Progenitor cell of endocrine pancreas (in vitro differentiated cells): Measurements from ENCODE around the gene STAT4. TPM values are rescaled to one million over a fixed set of nuclear protein-coding genes. Genes with fewer than 3 reads are reported as not detected.

Experiments used
- DNase-seq: peaks from one replicate; pipeline ENCODE4 v3.0.0; 2021; ENCODE audit warnings: low spot score; ENCODE audit not compliant: unreplicated experiment
- H3K27ac Mint-ChIP-seq: 2 replicates; pipeline ENCODE4 v1.8.0; 2021; ENCODE audit warnings: mild to moderate bottlenecking, moderate library complexity, mixed read lengths
- H3K27me3 Mint-ChIP-seq: 2 replicates; pipeline ENCODE4 v1.8.0; 2021; ENCODE audit warnings: mixed read lengths
- H3K36me3 Mint-ChIP-seq: 2 replicates; pipeline ENCODE4 v1.8.0; 2022; ENCODE audit warnings: mixed read lengths; ENCODE audit not compliant: insufficient read depth
- H3K4me1 Mint-ChIP-seq: 2 replicates; pipeline ENCODE4 v1.8.0; 2021; ENCODE audit warnings: low read depth, mixed read lengths
- H3K4me3 Mint-ChIP-seq: 2 replicates; pipeline ENCODE4 v1.8.0; 2021; ENCODE audit warnings: low read depth, mild to moderate bottlenecking, moderate library complexity, mixed read lengths
- H3K9me3 Mint-ChIP-seq: 2 replicates; pipeline ENCODE4 v1.8.0; 2021; ENCODE audit warnings: low read depth, mixed read lengths
- total RNA-seq: library from RNA; stranded (reverse); gene quantifications from 2 replicates; pipeline ENCODE4 v1.2.1, GENCODE V29; 2021
- TF ChIP-seq, protein P1 (sequence below): fragments of 200-600 bp; sonication (generic); IDR thresholded peaks from one replicate; pipeline ENCODE4 v1.5.0; 2021; ENCODE audit warnings: antibody characterized with exemption, mild to moderate bottlenecking; ENCODE audit not compliant: unreplicated experiment

The STAT4 gene
- total RNA-seq, 1 donor from 2014 or later: 18.8 TPM

DNA sequence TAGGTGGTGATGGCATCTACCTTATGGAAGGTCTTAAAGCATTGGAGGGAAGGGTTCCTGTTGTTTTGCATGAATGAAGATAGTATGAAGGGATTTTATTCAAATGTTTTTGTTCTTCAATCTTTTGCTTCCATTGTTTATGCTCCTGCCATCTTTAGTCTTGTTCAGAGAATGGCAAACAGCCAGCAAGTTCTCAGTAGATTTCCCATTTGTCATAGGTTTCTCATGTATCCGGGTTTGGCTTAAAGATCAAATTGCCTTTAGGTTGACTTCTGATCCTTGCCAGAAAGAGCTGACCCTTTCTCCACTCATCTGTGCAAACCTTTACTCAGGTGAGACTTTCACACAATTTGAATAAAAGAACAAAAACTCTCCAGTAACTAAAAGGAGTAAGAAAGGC lies 44.2 kb upstream of the STAT4 start:
- no peak for DNase-seq
- TF ChIP-seq, protein P1, sequence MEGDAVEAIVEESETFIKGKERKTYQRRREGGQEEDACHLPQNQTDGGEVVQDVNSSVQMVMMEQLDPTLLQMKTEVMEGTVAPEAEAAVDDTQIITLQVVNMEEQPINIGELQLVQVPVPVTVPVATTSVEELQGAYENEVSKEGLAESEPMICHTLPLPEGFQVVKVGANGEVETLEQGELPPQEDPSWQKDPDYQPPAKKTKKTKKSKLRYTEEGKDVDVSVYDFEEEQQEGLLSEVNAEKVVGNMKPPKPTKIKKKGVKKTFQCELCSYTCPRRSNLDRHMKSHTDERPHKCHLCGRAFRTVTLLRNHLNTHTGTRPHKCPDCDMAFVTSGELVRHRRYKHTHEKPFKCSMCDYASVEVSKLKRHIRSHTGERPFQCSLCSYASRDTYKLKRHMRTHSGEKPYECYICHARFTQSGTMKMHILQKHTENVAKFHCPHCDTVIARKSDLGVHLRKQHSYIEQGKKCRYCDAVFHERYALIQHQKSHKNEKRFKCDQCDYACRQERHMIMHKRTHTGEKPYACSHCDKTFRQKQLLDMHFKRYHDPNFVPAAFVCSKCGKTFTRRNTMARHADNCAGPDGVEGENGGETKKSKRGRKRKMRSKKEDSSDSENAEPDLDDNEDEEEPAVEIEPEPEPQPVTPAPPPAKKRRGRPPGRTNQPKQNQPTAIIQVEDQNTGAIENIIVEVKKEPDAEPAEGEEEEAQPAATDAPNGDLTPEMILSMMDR: no peak
- Mint-ChIP-seq H3K27me3 (no peaks in the 10 kb centered on the region), H3K4me3 (no peak overlapping the region), H3K27ac (no peak overlapping the region), H3K4me1 (no peaks in the 10 kb centered on the region), H3K9me3 (no peaks in the 10 kb centered on the region), H3K36me3 (no peaks in the 10 kb centered on the region)

DNA sequence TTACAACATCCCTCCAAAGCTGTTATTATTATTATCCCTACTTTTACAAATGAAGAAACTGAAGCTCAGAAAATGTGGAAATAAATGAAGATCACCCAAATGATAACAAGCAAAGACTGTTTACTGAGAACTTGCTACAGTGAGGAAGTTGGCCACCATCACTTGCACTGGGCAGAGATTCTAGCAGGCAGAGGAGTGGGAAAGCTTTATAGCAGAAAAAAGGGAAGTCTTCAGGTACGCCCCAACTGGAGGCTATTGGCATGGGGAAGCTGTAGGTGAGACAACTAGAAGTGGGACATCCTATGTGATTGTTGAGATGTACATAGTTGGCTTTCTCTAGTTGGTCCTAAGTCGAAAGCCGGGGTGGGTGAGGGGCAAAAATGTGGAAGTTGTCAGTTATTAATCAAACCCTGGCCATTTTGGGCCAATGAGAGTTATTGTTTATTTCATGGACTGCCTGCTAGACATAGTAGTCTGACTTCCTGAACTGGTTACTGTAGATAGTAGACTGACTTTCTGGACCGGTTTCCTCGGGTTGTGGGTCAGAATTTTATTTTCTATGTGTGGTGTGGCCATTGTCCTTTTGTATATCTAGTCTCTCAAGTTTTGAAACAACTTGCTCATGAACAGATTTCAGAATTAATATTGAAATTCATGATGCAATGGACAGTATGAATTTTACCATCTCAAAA lies 40.2 kb upstream of the STAT4 start:
- TF ChIP-seq, protein P1: no peak
- no peak overlapping the region for H3K4me3 Mint-ChIP-seq

DNA sequence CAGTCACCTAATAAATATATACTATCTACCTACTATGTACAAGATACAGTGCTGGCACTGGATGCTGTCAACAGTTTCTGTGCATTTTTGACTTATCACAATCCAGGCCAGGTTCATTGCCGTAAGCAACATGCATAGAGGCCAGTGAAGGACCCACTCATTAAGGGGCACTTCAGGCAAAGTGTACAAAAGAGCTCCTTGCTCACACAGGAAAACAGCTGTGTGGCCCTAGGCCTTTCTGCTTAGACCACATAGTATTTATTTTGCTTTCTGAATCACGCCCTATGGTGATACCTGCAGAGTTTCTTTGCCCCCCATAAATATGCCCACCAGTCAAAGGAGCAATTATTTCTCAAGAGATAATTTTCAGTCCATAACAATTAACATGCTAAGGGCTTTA lies 39.6 kb upstream of the STAT4 start:
- DNase-seq: no peak
- Mint-ChIP-seq H3K27ac (no peak overlapping the region), H3K4me1 (no peaks in the 10 kb centered on the region), H3K36me3 (no peaks in the 10 kb centered on the region), H3K9me3 (no peaks in the 10 kb centered on the region), H3K27me3 (no peaks in the 10 kb centered on the region), H3K4me3 (no peak overlapping the region)
- TF ChIP-seq, protein P1: no peak

More for the DNA sequence above, 40.2 kb upstream of the STAT4 start:
- H3K27ac Mint-ChIP-seq: no peak overlapping the region
- no peaks in the 10 kb centered on the region for H3K4me1 Mint-ChIP-seq
- H3K27me3 Mint-ChIP-seq: no peaks in the 10 kb centered on the region
- no peaks in the 10 kb centered on the region for H3K9me3 Mint-ChIP-seq
- no peak for DNase-seq
- H3K36me3 Mint-ChIP-seq: no peaks in the 10 kb centered on the region

DNA sequence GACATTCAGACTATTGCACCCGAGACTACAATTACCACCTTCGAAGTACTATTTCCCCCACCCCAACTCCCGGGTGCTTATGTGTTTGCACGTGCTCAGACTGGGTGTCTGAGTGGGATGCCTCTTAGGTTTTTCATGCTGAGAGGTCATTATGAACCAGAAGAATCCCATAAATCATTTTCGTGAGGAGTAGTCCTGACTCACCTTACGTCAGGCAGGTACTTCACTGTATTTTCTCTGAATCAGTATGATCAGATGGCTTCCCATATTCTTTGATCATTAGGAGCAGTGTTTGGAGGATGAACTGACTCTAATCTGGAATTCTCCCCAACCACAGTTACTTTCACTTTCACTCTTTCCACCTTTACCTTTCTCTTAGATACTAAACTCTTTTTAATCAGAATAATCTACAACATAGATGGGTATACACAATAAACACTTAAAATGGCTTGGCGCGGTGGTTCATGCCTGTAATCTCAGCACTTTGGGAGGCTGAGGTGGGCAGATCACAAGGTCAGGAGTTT lies 38.4 kb upstream of the STAT4 start:
- TF ChIP-seq, protein P1: no peak
- no peaks in the 10 kb centered on the region for H3K27me3 Mint-ChIP-seq
- H3K4me1 Mint-ChIP-seq: peaks cover 2% of the 10 kb centered on the region
- H3K27ac Mint-ChIP-seq: no peak overlapping the region
- H3K4me3 Mint-ChIP-seq: no peak overlapping the region
- no peak for DNase-seq
- H3K9me3 Mint-ChIP-seq: no peaks in the 10 kb centered on the region
- no peaks in the 10 kb centered on the region for H3K36me3 Mint-ChIP-seq

DNA sequence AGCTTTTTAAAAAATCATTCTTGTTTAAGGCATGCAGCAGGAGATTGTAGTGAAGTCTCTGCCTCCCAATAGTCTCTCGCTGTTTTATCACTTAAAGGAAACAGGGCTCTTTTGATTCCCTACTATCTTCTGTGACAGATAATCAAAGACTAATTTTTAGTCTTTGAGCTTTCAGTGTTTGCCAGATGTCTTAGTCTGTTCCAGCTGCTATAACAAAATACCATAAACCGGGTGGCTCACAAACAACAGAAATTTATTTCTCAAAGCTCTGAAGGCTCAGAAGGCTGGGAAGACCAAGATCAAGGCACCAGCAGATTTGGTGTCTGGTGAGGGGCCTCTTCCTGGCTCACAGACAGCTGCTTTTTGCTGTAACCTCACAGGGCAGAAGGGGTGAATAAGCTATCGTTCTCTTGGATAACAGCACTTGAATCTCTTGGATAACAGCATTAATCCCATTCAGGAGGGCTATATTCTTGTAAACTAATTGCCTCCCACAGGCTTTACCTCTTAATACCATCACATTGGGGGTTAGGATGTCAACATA lies 37.8 kb upstream of the STAT4 start:
- TF ChIP-seq, protein P1: no peak
- no peaks in the 10 kb centered on the region for H3K9me3 Mint-ChIP-seq
- no peak overlapping the region for H3K4me3 Mint-ChIP-seq
- H3K27me3 Mint-ChIP-seq: no peaks in the 10 kb centered on the region
- H3K36me3 Mint-ChIP-seq: no peaks in the 10 kb centered on the region
- H3K4me1 Mint-ChIP-seq: peaks cover 2% of the 10 kb centered on the region
- DNase-seq: no peak
- no peak overlapping the region for H3K27ac Mint-ChIP-seq
